Measurements from ENCODE around the gene PPP1R9A. TPM values are rescaled to one million over a fixed set of nuclear protein-coding genes. Genes with fewer than 3 reads are reported as not detected.

The PPP1R9A gene
- polyA plus RNA-seq, 1 donor from 2014 or later: 52.8 TPM

GRCh38 chr7:95264363-95264891, 357.0 kb downstream of the PPP1R9A start:
- Histone ChIP-seq H3K4me3 (ENCODE audit: low read length) (no peak overlapping the region), H2AFZ (ENCODE audit: low read depth, low read length) (no peak overlapping the region), H3K9ac (ENCODE audit: low read length) (peak overlapping the region; percentile 3), H3K9me3 (ENCODE audit: low read length) (no peaks in the 10 kb centered on the region), H3K9me2 (ENCODE audit: insufficient read depth, low read length) (no peaks in the 10 kb centered on the region), H3F3A (ENCODE audit: insufficient read depth, low read length, poor library complexity, severe bottlenecking) (no peaks in the 10 kb centered on the region), H3K27me3 (ENCODE audit: insufficient read depth, low read depth, low read length) (no peaks in the 10 kb centered on the region), H4K20me1 (ENCODE audit: insufficient read depth) (no peaks in the 10 kb centered on the region), H3K4me2 (ENCODE audit: low read length) (no peak overlapping the region), H3K79me2 (replicated peaks; ENCODE audit: insufficient read depth, low read length) (no peaks in the 10 kb centered on the region), H3K36me3 (ENCODE audit: insufficient read depth, low read length) (no peaks in the 10 kb centered on the region), H3K27ac (ENCODE audit: low read length) (peak overlapping the region; percentile 56)
- TF ChIP-seq TAF1 (IDR thresholded peaks at IDR 0.05; ENCODE audit: low read depth): no peak
- TF ChIP-seq POLR2AphosphoS5 (IDR thresholded peaks at IDR 0.05): peak; percentile 41
- TF ChIP-seq EP300 (conservative IDR thresholded peaks at IDR 0.05; ENCODE audit: poor library complexity, severe bottlenecking): no peak
- TF ChIP-seq SMC3 (conservative IDR thresholded peaks at IDR 0.05; ENCODE audit: poor library complexity): no peak
- TF ChIP-seq RAD21 (conservative IDR thresholded peaks at IDR 0.05): no peak

DNA sequence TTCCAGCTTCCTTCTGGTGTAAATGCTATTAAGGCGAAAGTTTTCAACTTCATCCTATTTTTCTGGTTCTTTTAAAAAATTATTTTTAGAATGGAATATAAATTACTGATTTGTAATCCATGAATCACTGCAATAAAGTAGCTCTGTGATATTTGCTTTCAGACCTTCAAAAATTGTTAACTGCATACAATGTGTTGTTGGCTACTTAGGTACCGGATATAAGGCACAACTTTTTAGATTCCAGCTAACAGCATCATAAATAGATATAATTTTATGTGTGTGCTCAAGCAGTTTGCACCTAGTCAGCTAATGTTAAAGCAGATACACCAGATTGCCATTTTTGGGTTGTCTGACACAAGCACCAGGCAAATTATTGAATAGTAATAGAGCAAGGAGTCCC, 358.2 kb downstream of the PPP1R9A start:
- Histone ChIP-seq H3K79me2 (replicated peaks; ENCODE audit: insufficient read depth, low read length) (no peaks in the 10 kb centered on the region), H3K9ac (ENCODE audit: low read length) (no peak overlapping the region), H4K20me1 (ENCODE audit: insufficient read depth) (no peaks in the 10 kb centered on the region), H3K36me3 (ENCODE audit: insufficient read depth, low read length) (no peaks in the 10 kb centered on the region), H3F3A (ENCODE audit: insufficient read depth, low read length, poor library complexity, severe bottlenecking) (no peaks in the 10 kb centered on the region), H3K27me3 (ENCODE audit: insufficient read depth, low read depth, low read length) (no peaks in the 10 kb centered on the region), H3K4me2 (ENCODE audit: low read length) (no peak overlapping the region), H3K9me3 (ENCODE audit: low read length) (no peaks in the 10 kb centered on the region), H3K9me2 (ENCODE audit: insufficient read depth, low read length) (no peaks in the 10 kb centered on the region), H3K4me3 (ENCODE audit: low read length) (no peak overlapping the region), H2AFZ (ENCODE audit: low read depth, low read length) (no peak overlapping the region), H3K27ac (ENCODE audit: low read length) (no peak overlapping the region)
- TF ChIP-seq RAD21 (conservative IDR thresholded peaks at IDR 0.05): no peak
- no peak for TF ChIP-seq CTCF (IDR thresholded peaks at IDR 0.05; ENCODE audit: poor library complexity, severe bottlenecking)
- no peak for TF ChIP-seq TAF1 (IDR thresholded peaks at IDR 0.05; ENCODE audit: low read depth)
- TF ChIP-seq EP300 (conservative IDR thresholded peaks at IDR 0.05; ENCODE audit: poor library complexity, severe bottlenecking): no peak
- TF ChIP-seq EZH2 (IDR thresholded peaks at IDR 0.05; ENCODE audit: borderline replicate concordance, insufficient read depth, low read length, poor library complexity, severe bottlenecking): no peak

- Histone ChIP-seq H3F3A (ENCODE audit: insufficient read depth, low read length, poor library complexity, severe bottlenecking) (no peaks in the 10 kb centered on the region), H4K20me1 (ENCODE audit: insufficient read depth) (no peaks in the 10 kb centered on the region), H3K4me3 (ENCODE audit: low read length) (no peak overlapping the region), H3K9ac (ENCODE audit: low read length) (no peak overlapping the region), H3K9me3 (ENCODE audit: low read length) (no peaks in the 10 kb centered on the region), H3K27me3 (ENCODE audit: insufficient read depth, low read depth, low read length) (no peaks in the 10 kb centered on the region), H3K4me2 (ENCODE audit: low read length) (no peak overlapping the region), H3K9me2 (ENCODE audit: insufficient read depth, low read length) (no peaks in the 10 kb centered on the region), H3K36me3 (ENCODE audit: insufficient read depth, low read length) (no peaks in the 10 kb centered on the region), H2AFZ (ENCODE audit: low read depth, low read length) (no peak overlapping the region), H3K27ac (ENCODE audit: low read length) (no peak overlapping the region), H3K79me2 (replicated peaks; ENCODE audit: insufficient read depth, low read length) (no peaks in the 10 kb centered on the region)
- TF ChIP-seq TAF1 (IDR thresholded peaks at IDR 0.05; ENCODE audit: low read depth): no peak
- no peak for TF ChIP-seq EP300 (conservative IDR thresholded peaks at IDR 0.05; ENCODE audit: poor library complexity, severe bottlenecking)
- TF ChIP-seq RAD21 (conservative IDR thresholded peaks at IDR 0.05): no peak
- no peak for TF ChIP-seq REST (IDR thresholded peaks at IDR 0.05; ENCODE audit: borderline replicate concordance)
- no peak for TF ChIP-seq POLR2AphosphoS5 (IDR thresholded peaks at IDR 0.05)
- no peak for TF ChIP-seq SMC3 (conservative IDR thresholded peaks at IDR 0.05; ENCODE audit: poor library complexity)
- no peak for TF ChIP-seq EZH2 (IDR thresholded peaks at IDR 0.05; ENCODE audit: borderline replicate concordance, insufficient read depth, low read length, poor library complexity, severe bottlenecking)
- no peak for TF ChIP-seq MXI1 (conservative IDR thresholded peaks at IDR 0.05; ENCODE audit: poor library complexity, severe bottlenecking)
- no peak for TF ChIP-seq CTCF (IDR thresholded peaks at IDR 0.05; ENCODE audit: poor library complexity, severe bottlenecking)
These were observed 360.4 kb downstream of the PPP1R9A start for GRCh38 chr7:95267754-95268153.

Data from neural cell (in vitro differentiated cells).